Keratinocyte (primary cell): ENCODE measurements around the gene ARL5A. TPM values are rescaled to one million over a fixed set of nuclear protein-coding genes. Genes with fewer than 3 reads are reported as not detected.

Source experiments
- DNase-seq: peaks from one replicate; pipeline ENCODE4 v3.0.0-alpha.2; 2011; ENCODE audit warnings: low read depth, missing footprints, low spot score
- FAIRE-seq: peaks from 2 replicates; lab custom pipeline; 2011; peaks lifted over from hg19 to GRCh38; lab: Jason Lieb, UNC
- H2AFZ ChIP-seq: 2 replicates; pipeline ENCODE4 v1.6.0; 2012; ENCODE audit warnings: low read length, control low read depth, inconsistent platforms; ENCODE audit not compliant: control insufficient read depth
- H3K27ac ChIP-seq: 2 replicates; pipeline ENCODE4 v1.5.1; 2011; ENCODE audit warnings: low read length; ENCODE audit not compliant: control insufficient read depth, insufficient read depth
- H3K27me3 ChIP-seq: 3 replicates; pipeline ENCODE4 v1.6.0; 2011; ENCODE audit warnings: low read length; ENCODE audit not compliant: control insufficient read depth, insufficient read depth; ENCODE audit errors: extremely low read depth
- H3K36me3 ChIP-seq, 2 experiments: 2 replicates in 1 of 2; 3 replicates in 1 of 2; pipeline ENCODE4 v1.5.1; 2011; ENCODE audit warnings: low read length in 2 of 2, mild to moderate bottlenecking in 1 of 2; ENCODE audit not compliant: control insufficient read depth in 2 of 2, insufficient read depth in 2 of 2; ENCODE audit errors: extremely low read depth in 1 of 2
- H3K4me1 ChIP-seq: 3 replicates; pipeline ENCODE4 v1.5.1; 2011; ENCODE audit warnings: low read length; ENCODE audit not compliant: control insufficient read depth, insufficient read depth; ENCODE audit errors: extremely low read depth
- H3K4me2 ChIP-seq: 3 replicates; pipeline ENCODE4 v1.6.0; 2011; ENCODE audit warnings: low read depth, low read length; ENCODE audit not compliant: control insufficient read depth, insufficient read depth; ENCODE audit errors: extremely low read depth
- H3K4me3 ChIP-seq, 3 experiments: fragments of 200-600 bp in 1 of 3; sonication (generic) in 1 of 3; 2 replicates in 2 of 3; 3 replicates in 1 of 3; pipeline ENCODE4 v1.5.1; 2011 to 2016; ENCODE audit warnings: low read length in 3 of 3, mild to moderate bottlenecking in 3 of 3, control low read depth in 2 of 3, inconsistent platforms in 1 of 3, low read depth in 1 of 3, mixed read lengths in 1 of 3, mixed run types in 1 of 3, moderate library complexity in 1 of 3; ENCODE audit not compliant: control insufficient read depth in 2 of 3, insufficient read depth in 2 of 3; ENCODE audit errors: extremely low read depth in 1 of 3
- H3K79me2 ChIP-seq: 2 replicates; pipeline ENCODE4 v1.6.0; 2012; ENCODE audit warnings: low read length; ENCODE audit not compliant: control insufficient read depth, insufficient read depth
- H3K9ac ChIP-seq: 3 replicates; pipeline ENCODE4 v1.6.0; 2011; ENCODE audit warnings: low read length; ENCODE audit not compliant: control insufficient read depth, insufficient read depth; ENCODE audit errors: extremely low read depth
- H3K9me1 ChIP-seq: 3 replicates; pipeline ENCODE4 v1.6.0; 2011; ENCODE audit warnings: low read length; ENCODE audit not compliant: control insufficient read depth, insufficient read depth; ENCODE audit errors: extremely low read depth
- H3K9me3 ChIP-seq: 2 replicates; pipeline ENCODE4 v1.5.1; 2012; ENCODE audit warnings: low read depth, low read length; ENCODE audit not compliant: control insufficient read depth
- H4K20me1 ChIP-seq: 3 replicates; pipeline ENCODE4 v1.6.0; 2011; ENCODE audit warnings: low read length; ENCODE audit not compliant: control insufficient read depth, insufficient read depth; ENCODE audit errors: extremely low read depth
- EZH2 ChIP-seq: IDR thresholded peaks from one replicate; pipeline ENCODE4 v1.6.1; 2012; ENCODE audit warnings: inconsistent platforms, mild to moderate bottlenecking, low read length, moderate library complexity
- dilution Hi-C: fragments of 300-500 bp; cut with MboI; formaldehyde crosslinking; loops from one replicate; pipeline ENCODE4 v1.7.0; 2020; ENCODE audit warnings: low sequenced_read_pairs; ENCODE audit not compliant: extremely low pct_ligation_motif_present
- polyA plus RNA-seq, 5 experiments: library from polyadenylated mRNA; depleted of rRNA in 3 of 5; stranded (reverse) in 3 of 5; stranded (forward) in 1 of 5; unstranded in 1 of 5; fragments of >200 nt; gene quantifications; 1 replicate in 1 of 5; 2 replicates in 3 of 5; 3 replicates in 1 of 5; pipeline versions ENCODE4 v1.2.1 to v1.2.3, GENCODE V29; 2011 to 2012; ENCODE audit warnings: missing spikeins in 2 of 5, low read depth in 1 of 5, low replicate concordance in 1 of 5
- TF ChIP-seq, protein P1 (sequence below), 3 experiments: IDR thresholded peaks in 1 of 3; conservative IDR thresholded peaks in 1 of 3; optimal IDR thresholded peaks in 1 of 3; 2 replicates in 2 of 3; 3 replicates in 1 of 3; pipeline versions ENCODE3 to v1.5.1; 2011; ENCODE audit warnings: low read length in 3 of 3, mild to moderate bottlenecking in 3 of 3, moderate library complexity in 2 of 3, control low read depth in 1 of 3, inconsistent platforms in 1 of 3; ENCODE audit not compliant: insufficient read depth in 2 of 3; ENCODE audit errors: extremely low read depth in 1 of 3

The ARL5A gene
- polyA plus RNA-seq, 1 donor (not counting 4 experiments of a cell fraction or from before 2014, with no cell fraction given): 25.5 TPM

DNA sequence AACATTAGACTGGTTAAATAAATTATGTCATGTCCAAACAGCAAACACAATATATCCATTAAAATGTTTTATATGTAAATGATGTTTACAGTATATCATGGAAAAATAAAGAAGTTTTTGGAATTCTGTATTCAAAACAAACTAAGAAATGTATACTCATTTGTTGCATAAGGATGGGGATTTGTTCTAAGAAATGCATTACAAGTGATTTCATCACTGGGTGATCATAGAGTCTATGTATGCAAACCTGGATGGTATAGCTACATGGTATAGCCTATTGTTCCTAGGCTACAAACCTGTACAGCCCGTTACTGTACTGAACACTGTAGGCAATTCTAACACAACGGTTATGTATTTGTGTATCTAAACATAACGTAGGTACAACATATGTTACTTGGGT is 35.1 kb downstream of the ARL5A start:
- no peak overlapping the region for H3K27ac ChIP-seq
- no peak overlapping the region for H3K9ac ChIP-seq
- no peak overlapping the region for H3K4me3 ChIP-seq
- TF ChIP-seq, protein P1, sequence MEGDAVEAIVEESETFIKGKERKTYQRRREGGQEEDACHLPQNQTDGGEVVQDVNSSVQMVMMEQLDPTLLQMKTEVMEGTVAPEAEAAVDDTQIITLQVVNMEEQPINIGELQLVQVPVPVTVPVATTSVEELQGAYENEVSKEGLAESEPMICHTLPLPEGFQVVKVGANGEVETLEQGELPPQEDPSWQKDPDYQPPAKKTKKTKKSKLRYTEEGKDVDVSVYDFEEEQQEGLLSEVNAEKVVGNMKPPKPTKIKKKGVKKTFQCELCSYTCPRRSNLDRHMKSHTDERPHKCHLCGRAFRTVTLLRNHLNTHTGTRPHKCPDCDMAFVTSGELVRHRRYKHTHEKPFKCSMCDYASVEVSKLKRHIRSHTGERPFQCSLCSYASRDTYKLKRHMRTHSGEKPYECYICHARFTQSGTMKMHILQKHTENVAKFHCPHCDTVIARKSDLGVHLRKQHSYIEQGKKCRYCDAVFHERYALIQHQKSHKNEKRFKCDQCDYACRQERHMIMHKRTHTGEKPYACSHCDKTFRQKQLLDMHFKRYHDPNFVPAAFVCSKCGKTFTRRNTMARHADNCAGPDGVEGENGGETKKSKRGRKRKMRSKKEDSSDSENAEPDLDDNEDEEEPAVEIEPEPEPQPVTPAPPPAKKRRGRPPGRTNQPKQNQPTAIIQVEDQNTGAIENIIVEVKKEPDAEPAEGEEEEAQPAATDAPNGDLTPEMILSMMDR (optimal IDR thresholded peaks at IDR 0.05 in 1 of 3, IDR thresholded peaks at IDR 0.05 in 1 of 3, conservative IDR thresholded peaks at IDR 0.05 in 1 of 3; ENCODE audit: extremely low read depth in 1 of 3, insufficient read depth in 2 of 3, low read length in 3 of 3): no peak
- TF ChIP-seq EZH2: no peak
- DNase-seq (no peak), FAIRE-seq (no peak)
- dilution Hi-C loops: no loop called here
- H4K20me1 ChIP-seq: no peaks in the 10 kb centered on the region
- H3K9me3 ChIP-seq: no peaks in the 10 kb centered on the region
- H3K4me2 ChIP-seq: no peak overlapping the region
- H3K4me1 ChIP-seq: no peaks in the 10 kb centered on the region
- no peaks in the 10 kb centered on the region for H3K9me1 ChIP-seq
- no peak overlapping the region for H2AFZ ChIP-seq
- H3K27me3 ChIP-seq: no peaks in the 10 kb centered on the region
- no peaks in the 10 kb centered on the region for H3K79me2 ChIP-seq
- no peaks in the 10 kb centered on the region for H3K36me3 ChIP-seq

DNA sequence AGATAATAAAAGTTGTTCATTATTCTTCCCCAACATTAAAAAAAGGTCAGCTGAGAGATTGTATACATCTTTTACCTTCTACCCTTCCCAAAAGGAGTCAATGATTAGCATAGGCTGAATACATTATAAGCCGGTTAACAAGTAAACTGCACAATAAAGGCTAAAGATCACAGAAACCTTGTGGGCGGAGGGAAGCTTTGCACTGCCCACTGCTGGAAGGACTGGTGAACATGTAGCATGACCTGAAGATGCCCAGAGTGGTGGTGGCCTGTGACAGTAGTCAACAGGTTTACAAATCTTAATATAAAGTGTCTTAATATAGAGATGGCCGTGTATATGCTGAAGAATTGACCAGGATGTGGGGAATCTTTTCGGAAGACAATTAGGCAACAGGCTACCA is 35.6 kb downstream of the ARL5A start:
- H3K79me2 ChIP-seq: no peaks in the 10 kb centered on the region
- no peak overlapping the region for H3K4me2 ChIP-seq
- H2AFZ ChIP-seq: no peak overlapping the region
- H3K27ac ChIP-seq: no peak overlapping the region
- no peaks in the 10 kb centered on the region for H3K9me3 ChIP-seq
- no peaks in the 10 kb centered on the region for H3K36me3 ChIP-seq
- no peaks in the 10 kb centered on the region for H3K4me1 ChIP-seq
- dilution Hi-C loops: no loop called here
- FAIRE-seq (no peak), DNase-seq (no peak)
- no peaks in the 10 kb centered on the region for H3K9me1 ChIP-seq
- H3K4me3 ChIP-seq: no peak overlapping the region
- TF ChIP-seq EZH2: no peak
- TF ChIP-seq, protein P1 (optimal IDR thresholded peaks at IDR 0.05 in 1 of 3, IDR thresholded peaks at IDR 0.05 in 1 of 3, conservative IDR thresholded peaks at IDR 0.05 in 1 of 3; ENCODE audit: extremely low read depth in 1 of 3, insufficient read depth in 2 of 3, low read length in 3 of 3): peak in 1 of 3 experiments; percentile 6
- H3K27me3 ChIP-seq: no peaks in the 10 kb centered on the region
- H4K20me1 ChIP-seq: no peaks in the 10 kb centered on the region
- H3K9ac ChIP-seq: no peak overlapping the region
